Measurements from ENCODE around the gene CSTF2.

The CSTF2 gene

GRCh38 chrX:100817340-100817739, 2.9 kb upstream of the CSTF2 start:
- TF ChIP-seq CTCF (IDR thresholded peaks at IDR 0.05) = no peak

- TF ChIP-seq CTCF (IDR thresholded peaks at IDR 0.05) = no peak
Observed at GRCh38 chrX:100819534-100819836, 706 bp upstream of the CSTF2 start.

GRCh38 chrX:100829730-100830129, 9.5 kb downstream of the CSTF2 start:
- TF ChIP-seq CTCF (IDR thresholded peaks at IDR 0.05) = no peak

GRCh38 chrX:100830143-100830542, 10.0 kb downstream of the CSTF2 start:
- TF ChIP-seq CTCF (IDR thresholded peaks at IDR 0.05) = no peak

GRCh38 chrX:100830547-100830946, 10.4 kb downstream of the CSTF2 start:
- TF ChIP-seq CTCF (IDR thresholded peaks at IDR 0.05) = no peak

- no peak for TF ChIP-seq CTCF (IDR thresholded peaks at IDR 0.05)
Observed at GRCh38 chrX:100831219-100831946, 11.2 kb downstream of the CSTF2 start.

- no peak for TF ChIP-seq CTCF (IDR thresholded peaks at IDR 0.05)
Observed at GRCh38 chrX:100850317-100850716, 30.1 kb downstream of the CSTF2 start.

GRCh38 chrX:100852810-100853209, 32.6 kb downstream of the CSTF2 start:
- no peak for TF ChIP-seq CTCF (IDR thresholded peaks at IDR 0.05)
